Hindlimb muscle (tissue), 1 donor: ENCODE data around the gene CDCA8. TPM values are rescaled to one million over a fixed set of nuclear protein-coding genes. Genes with fewer than 3 reads are reported as not detected.

ENCODE experiments used
- DNase-seq: peaks from one replicate; pipeline ENCODE4 v3.0.0-alpha.2; 2013
- polyA plus RNA-seq: library from polyadenylated mRNA; unstranded; fragments of 120-200 nt; gene quantifications from one replicate; pipeline ENCODE4 v1.2.1, GENCODE V29; 2013; ENCODE audit not compliant: insufficient read length

The CDCA8 gene
- 7.1 TPM for polyA plus RNA-seq

GRCh38 chr1:37692078-37692833 is at the start of gene CDCA8:
Gene CDCA8, plus strand, starts transcription at chr1:37692516. Its CDS starts 175 bp downstream, at chr1:37692691.
- DNase-seq: peak; percentile 99

GRCh38 chr1:37647281-37647680 is 45.0 kb upstream of the CDCA8 start:
- no peak for DNase-seq

DNA sequence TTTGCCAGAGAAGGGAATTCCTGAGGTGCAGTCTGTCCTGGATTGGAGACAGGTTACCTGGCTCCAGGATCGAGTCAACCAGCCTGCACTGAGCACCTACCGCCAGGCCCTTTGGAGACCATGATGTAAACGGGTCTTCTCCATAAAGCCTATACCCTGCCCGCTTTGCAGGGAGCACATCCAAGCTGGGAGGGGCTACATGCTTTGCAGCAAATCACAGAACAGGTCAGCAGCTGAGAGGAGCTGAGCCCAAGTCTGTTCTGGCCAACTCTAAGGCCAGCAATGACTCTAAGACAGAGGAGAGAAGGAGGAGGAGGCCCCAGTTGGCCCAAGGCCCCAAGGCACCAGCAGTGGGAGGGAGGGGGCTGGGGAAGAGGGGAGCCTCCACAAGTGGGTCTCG is 42.1 kb upstream of the CDCA8 start:
- DNase-seq: no peak

DNA sequence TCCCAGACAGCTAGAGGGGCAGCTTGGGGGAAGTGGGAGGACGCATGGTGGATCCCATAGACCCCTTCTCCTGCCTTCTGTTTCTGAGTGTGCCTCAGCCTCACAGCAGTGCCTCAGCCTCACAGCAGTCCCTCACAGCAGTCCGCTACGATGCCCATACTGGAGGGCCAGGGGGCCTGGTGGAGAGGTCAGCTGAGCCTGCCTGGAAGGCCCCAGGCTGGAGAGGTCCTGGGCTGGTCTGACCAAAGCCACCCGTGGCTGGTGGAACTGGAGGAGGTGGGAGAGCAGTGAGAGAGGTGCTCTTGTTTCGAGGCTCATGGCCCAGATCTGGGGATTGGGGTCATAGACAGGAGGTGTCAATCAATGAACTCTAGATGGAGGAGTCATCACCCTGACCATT is 41.6 kb upstream of the CDCA8 start:
- DNase-seq: no peak

DNA sequence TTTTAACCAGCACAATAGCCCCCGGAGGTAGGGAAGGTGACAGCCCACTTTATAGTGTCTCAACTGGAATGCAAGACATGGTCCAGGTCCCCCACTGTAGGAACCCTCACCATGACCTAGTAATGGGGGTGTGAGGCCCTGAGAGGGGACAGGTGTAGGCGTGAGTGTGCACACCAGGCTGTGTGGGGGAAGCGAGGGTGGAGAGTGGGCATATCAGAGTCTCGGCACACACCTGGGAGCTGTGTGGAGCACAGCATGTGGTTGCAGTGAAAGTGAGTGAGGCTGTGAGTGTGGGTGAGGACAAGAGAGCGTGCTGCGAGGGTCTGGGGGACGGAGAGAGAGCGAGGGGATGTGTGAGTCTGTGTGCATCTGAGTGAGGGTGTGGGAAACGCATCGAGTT is 40.5 kb upstream of the CDCA8 start:
- no peak for DNase-seq

- DNase-seq: no peak
Observed at GRCh38 chr1:37652976-37653375, 39.3 kb upstream of the CDCA8 start.

DNA sequence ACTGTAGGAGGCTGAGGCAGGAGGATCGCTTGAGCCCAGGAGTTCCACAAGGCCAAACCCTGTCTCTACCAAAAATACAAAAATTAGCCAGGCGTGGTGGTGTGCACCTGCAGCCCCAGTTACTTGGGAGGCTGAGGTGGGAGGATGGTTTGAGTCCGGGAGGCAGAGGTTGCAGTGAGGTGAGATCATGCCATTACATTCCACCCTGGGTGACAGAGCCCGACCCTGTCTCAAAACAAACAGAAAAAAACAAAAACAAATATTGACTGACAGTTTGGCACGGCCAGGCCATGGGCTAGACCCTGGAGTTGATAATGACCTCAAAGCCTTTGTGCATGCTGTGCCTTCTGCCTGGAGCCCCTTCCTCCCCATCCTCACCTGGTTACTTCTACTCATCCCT is 38.4 kb upstream of the CDCA8 start:
- DNase-seq: no peak

- no peak for DNase-seq
Observed at GRCh38 chr1:37655274-37655673, 37.0 kb upstream of the CDCA8 start.

GRCh38 chr1:37656026-37656425 is 36.3 kb upstream of the CDCA8 start:
- DNase-seq: no peak

DNA sequence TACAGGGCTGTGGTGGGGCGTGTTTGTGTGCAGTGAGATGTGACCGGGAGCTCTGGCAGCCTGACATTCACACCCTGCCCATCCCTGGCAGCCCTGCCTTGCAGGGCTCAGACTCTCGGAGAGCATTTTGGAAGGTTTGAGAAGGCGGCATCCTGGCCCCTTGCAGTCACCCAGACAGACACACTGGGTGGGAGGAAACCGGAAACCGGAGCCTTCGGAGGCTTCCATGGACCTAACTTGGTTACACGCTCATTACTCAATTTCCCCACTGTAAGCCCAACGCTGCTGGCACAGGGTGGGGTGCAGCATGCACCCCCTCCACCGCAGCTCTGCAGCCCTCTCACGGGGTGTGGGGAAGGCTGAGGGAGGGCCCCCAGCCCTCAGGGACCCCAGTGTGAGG is 35.4 kb upstream of the CDCA8 start:
- DNase-seq: no peak

DNA sequence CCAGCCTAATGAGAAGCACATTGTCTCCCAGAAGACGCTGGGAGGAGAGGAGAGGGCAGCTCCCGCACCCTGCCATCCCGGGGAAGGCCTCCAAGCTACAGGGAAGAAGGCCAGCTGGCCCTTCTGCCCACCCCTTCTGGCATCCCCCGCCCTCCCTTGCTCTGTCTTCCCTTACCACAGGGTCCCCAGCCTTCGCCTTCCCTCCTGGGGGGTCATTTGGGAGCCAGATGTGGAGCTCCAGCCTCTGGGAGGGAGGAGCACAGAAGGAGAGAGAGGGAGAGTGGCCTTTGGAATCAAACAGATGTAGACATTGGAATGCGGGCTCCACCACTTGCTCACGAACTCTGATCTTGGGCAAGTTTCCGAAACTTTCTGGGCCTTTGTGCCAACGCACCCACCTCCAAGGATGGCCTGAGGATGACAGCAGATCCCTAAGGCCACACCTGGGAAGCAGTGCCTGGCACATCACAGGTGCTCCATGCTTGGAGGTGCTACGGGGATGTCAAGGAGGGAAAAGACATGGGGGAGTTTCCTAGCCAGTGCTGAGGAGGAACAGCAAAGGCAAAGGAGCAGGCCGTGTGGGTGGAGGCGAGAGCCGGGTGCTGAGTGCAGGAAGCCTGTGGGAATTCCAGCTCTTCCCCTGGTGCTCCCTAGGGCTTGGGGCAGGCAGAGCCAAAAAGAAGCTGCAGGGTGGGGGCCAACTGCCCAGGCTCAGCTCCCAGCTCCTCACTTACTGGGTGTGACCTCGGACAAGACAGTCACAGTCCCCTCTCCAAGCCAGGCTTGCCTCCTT is 34.5 kb upstream of the CDCA8 start:
- no peak for DNase-seq

DNA sequence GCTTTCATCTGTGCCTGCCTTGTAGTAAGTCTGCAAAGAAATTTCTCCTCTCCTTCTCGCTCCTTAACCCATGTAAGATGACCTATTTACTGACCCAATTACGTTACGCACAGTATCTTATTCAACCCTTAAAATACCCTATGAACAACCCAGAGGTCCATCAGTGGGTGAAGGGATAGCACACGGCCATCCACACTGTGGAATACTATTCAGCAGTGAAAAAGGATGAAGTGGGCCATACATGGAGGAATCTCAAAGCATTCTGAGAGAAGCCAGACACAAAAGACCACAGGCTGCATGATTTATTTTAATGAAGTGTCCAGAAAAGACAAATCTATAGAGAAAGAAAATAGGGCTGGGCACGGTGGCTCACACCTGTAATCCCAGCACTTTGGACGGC is 33.8 kb upstream of the CDCA8 start:
- DNase-seq: no peak

DNA sequence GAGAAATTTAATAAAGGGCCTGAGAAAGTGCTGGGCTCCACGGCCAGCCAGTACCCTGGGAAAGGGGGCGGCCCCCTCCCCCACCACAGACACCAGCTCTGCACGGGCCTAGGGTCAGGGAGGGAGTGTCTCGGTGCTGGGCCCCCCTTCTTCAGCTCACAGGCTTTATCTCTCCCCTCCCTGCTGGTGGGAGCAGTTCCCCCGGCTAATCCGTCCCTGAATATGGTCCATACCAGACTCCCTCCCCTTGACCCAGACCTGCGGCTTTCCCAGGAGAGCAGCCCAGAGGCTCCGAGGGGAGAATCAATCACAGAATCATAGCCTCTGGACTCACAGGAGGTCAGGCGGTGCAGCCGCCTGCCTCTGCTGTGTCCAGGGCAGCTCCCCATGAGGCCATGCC is 31.7 kb upstream of the CDCA8 start:
- DNase-seq: no peak

- DNase-seq: no peak
Observed at GRCh38 chr1:37661401-37661800, 30.9 kb upstream of the CDCA8 start.

GRCh38 chr1:37662031-37662755 is 30.1 kb upstream of the CDCA8 start:
- no peak for DNase-seq

- no peak for DNase-seq
Observed at GRCh38 chr1:37663426-37664000, 28.8 kb upstream of the CDCA8 start.

DNA sequence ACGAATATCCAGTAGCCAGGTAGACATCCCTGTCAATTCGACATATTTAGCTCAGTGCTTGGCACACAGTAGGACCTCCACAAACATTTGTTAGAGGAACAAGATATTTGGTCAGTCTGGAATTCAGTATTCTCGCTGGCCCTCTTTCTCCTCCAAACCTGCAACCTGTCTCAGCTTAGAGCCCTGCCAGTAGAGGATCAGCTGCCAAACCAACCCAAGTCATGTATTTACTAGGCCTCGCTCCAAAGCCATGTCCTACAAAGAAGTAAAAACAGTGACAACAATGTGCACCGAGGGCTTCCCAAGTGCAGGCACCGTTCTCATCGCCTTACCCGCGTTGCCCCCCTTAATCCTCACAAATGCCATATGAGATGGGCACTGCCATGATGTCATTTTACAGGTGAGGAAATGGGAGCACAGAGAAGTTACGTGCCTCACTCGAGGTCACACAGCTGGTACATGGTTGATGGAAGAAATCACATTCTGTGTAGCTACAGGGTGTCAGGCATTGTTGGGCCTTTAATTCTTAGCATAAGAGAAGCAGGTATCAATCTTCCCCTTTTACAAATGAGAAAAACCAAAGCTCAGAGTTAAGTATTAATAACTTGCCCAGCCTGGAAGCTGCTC is 26.0 kb upstream of the CDCA8 start:
- DNase-seq: no peak

DNA sequence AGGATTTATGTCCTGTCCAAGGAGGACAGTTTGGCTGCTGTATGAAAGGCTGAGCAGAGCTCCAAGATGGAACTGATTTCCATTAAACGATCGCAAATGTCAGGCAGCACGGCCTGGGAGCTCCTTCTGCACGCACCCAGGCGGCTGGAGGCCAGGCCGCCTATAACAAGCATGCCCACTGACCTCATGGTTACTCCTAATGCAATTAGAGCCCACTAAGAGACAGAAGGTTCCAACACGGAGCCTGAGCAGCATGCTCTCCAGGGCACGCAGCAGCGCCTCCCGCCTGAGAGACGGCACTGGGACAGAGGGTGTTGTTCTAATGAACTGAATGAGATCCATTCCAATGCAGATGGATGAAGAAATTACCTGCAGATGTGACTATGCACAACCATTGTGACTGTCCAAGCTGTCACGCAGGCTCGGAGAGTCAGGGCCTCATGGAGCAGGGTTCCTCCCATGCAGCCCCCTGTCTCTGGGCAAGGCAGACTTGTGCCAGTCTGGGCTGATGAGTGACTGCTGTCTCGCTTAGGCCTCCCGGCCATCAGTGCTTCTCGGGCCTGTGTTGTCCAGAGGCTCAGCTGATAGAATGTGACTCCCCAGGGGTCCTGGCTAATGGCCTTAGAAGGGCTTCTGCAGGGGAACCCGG is 25.2 kb upstream of the CDCA8 start:
- peak; percentile 38 for DNase-seq

GRCh38 chr1:37670133-37670532 is 22.2 kb upstream of the CDCA8 start:
- DNase-seq: no peak

DNA sequence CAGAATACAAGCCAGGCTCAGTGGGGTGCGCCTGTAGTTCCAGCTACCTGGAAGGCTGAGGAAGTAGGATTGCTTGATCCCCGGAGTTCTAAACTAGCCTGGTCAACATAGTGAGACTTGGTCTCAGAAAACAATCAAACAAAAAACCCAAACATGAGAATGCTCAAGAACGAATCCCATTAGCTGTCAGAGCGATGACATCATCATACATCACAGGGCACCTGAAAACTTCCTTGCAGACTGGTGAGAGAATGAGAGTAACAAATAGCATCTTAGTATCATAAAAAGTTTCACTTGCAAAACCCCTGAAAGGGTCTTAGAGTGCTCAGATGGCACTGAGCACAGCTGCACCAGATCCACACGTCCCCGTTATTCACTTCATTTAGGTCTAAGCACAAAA is 21.1 kb upstream of the CDCA8 start:
- no peak for DNase-seq

DNA sequence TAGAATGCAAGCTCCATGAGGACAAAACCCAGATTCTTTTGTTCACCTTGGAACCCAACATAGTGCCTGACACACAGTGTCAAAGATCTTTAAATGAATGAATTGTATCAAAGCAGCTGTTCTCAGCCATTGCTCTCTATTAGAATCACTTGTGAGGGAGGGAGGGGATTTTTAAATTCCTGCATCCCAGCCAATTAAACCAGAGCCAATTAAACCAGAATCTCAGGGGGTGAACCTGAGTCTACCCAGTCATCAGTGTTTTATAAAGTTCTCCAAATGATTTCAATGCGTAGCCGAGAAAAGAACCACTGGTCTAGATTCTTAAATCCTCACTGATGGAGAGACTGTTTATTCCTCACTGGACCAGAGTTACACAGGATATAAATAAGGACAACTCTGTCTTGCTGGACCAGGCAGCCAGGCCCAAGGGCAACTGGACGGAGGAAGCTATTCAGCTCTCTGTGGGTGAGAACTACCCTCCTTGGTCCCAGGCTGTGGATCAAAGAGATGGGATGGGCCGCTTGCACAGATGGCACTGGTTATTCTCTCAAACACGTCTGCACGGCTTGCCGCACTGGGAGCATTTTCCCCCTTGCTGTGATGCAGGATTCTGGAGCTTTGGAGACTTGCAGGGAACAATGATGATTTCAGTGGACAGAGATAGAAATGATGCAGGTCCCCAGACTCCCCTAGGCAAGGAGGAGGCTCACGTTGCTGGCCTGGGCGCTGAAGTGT is 20.0 kb upstream of the CDCA8 start:
- no peak for DNase-seq
